WTC11 (cell line): ENCODE measurements around the gene CTCFL. TPM values are rescaled to one million over a fixed set of nuclear protein-coding genes. Genes with fewer than 3 reads are reported as not detected.

Source experiments
- ATAC-seq: fragments of 200-7000 bp; cut with Tn5 transposase; 2 replicates; pipeline ENCODE4 v1.10.0; 2021; ENCODE audit warnings: mild to moderate bottlenecking, moderate library complexity
- CTCF ChIA-PET: fragments of 300-600 bp; sonication (Branson Sonifier 250); formaldehyde crosslinking; loops from one replicate; lab custom pipeline; 2021; ENCODE audit warnings: antibody characterized with exemption; lab: Charles Lee
- POLR2A ChIA-PET: fragments of 350-600 bp; sonication (Branson Sonifier 250); formaldehyde crosslinking; loops from one replicate; lab custom pipeline; 2021; ENCODE audit warnings: antibody characterized with exemption; lab: Charles Lee
- DNase-seq: peaks from one replicate; pipeline ENCODE4 v3.0.0; 2021; ENCODE audit warnings: low spot score
- H3K27ac Mint-ChIP-seq: 2 replicates; pipeline ENCODE4 v1.8.0; 2021; ENCODE audit warnings: mixed read lengths
- H3K27me3 Mint-ChIP-seq: 2 replicates; pipeline ENCODE4 v1.8.0; 2021; ENCODE audit warnings: low read depth, mild to moderate bottlenecking, moderate library complexity, mixed read lengths
- H3K36me3 Mint-ChIP-seq: 2 replicates; pipeline ENCODE4 v1.8.0; 2021; ENCODE audit warnings: mixed read lengths
- H3K4me1 Mint-ChIP-seq: 2 replicates; pipeline ENCODE4 v1.8.0; 2022; ENCODE audit warnings: mixed read lengths
- H3K4me3 Mint-ChIP-seq: 2 replicates; pipeline ENCODE4 v1.8.0; 2021; ENCODE audit warnings: mild to moderate bottlenecking, moderate library complexity, mixed read lengths
- H3K9me3 Mint-ChIP-seq: 2 replicates; pipeline ENCODE4 v1.8.0; 2021; ENCODE audit warnings: mixed read lengths
- ATF2 ChIP-seq: sonication (generic); formaldehyde crosslinking; IDR thresholded peaks from 2 replicates; pipeline ENCODE4 v1.8.1; 2022; ENCODE audit warnings: low read depth, missing genetic modification reagents, borderline replicate concordance
- ESRRA ChIP-seq: sonication (generic); formaldehyde crosslinking; IDR thresholded peaks from 2 replicates; pipeline ENCODE4 v1.8.1; 2022; ENCODE audit warnings: mild to moderate bottlenecking, missing genetic modification reagents, borderline replicate concordance
- FOXJ3 ChIP-seq: sonication (generic); formaldehyde crosslinking; IDR thresholded peaks from 2 replicates; pipeline ENCODE4 v1.9.0; 2021; ENCODE audit warnings: missing genetic modification reagents, mild to moderate bottlenecking, borderline replicate concordance
- MXD4 ChIP-seq: fragments of 250-450 bp; sonication (Bioruptor Pico); IDR thresholded peaks from 2 replicates; pipeline ENCODE4 v1.8.0; 2021; ENCODE audit warnings: mild to moderate bottlenecking, moderate library complexity, borderline replicate concordance
- NFATC4 ChIP-seq: fragments of 250-450 bp; sonication (Bioruptor Pico); IDR thresholded peaks from 2 replicates; pipeline ENCODE4 v1.9.0; 2021; ENCODE audit warnings: mild to moderate bottlenecking
- NR1H2 ChIP-seq: sonication (generic); formaldehyde crosslinking; IDR thresholded peaks from 2 replicates; pipeline ENCODE4 v1.9.0; 2021; ENCODE audit warnings: mild to moderate bottlenecking, moderate library complexity, missing genetic modification reagents
- NR2C2 ChIP-seq: sonication (generic); formaldehyde crosslinking; IDR thresholded peaks from 2 replicates; pipeline ENCODE4 v1.8.0; 2022; ENCODE audit warnings: mild to moderate bottlenecking, missing genetic modification reagents
- NR3C1 ChIP-seq: sonication (generic); formaldehyde crosslinking; conservative IDR thresholded peaks from 2 replicates; pipeline ENCODE4 v1.8.1; 2023; ENCODE audit warnings: low read depth, mild to moderate bottlenecking, missing genetic modification reagents
- OVOL2 ChIP-seq: fragments of 250-450 bp; sonication (Bioruptor Pico); IDR thresholded peaks from 2 replicates; pipeline ENCODE4 v1.9.0; 2021; ENCODE audit warnings: mild to moderate bottlenecking, borderline replicate concordance
- RELA ChIP-seq: sonication (generic); formaldehyde crosslinking; IDR thresholded peaks from 2 replicates; pipeline ENCODE4 v1.8.1; 2022; ENCODE audit warnings: missing genetic modification reagents, mild to moderate bottlenecking, borderline replicate concordance
- SOX15 ChIP-seq: fragments of 250-450 bp; sonication (Bioruptor Pico); IDR thresholded peaks from 2 replicates; pipeline ENCODE4 v1.9.0; 2021; ENCODE audit warnings: mild to moderate bottlenecking
- TP53 ChIP-seq: sonication (generic); formaldehyde crosslinking; IDR thresholded peaks from 2 replicates; pipeline ENCODE4 v1.8.1; 2023; ENCODE audit warnings: mild to moderate bottlenecking, missing genetic modification reagents
- ZBTB21 ChIP-seq: sonication (generic); formaldehyde crosslinking; IDR thresholded peaks from 2 replicates; pipeline ENCODE4 v1.8.1; 2023; ENCODE audit warnings: mild to moderate bottlenecking, missing genetic modification reagents, borderline replicate concordance
- total RNA-seq: library from RNA; stranded (reverse); gene quantifications from 3 replicates; pipeline ENCODE4 v1.2.3, GENCODE V29; 2021
- TF ChIP-seq, protein P1 (sequence below): sonication (generic); formaldehyde crosslinking; IDR thresholded peaks from 2 replicates; pipeline ENCODE4 v1.8.0; 2023; ENCODE audit warnings: missing genetic modification reagents, mild to moderate bottlenecking, borderline replicate concordance
- TF ChIP-seq, protein P2 (sequence below): sonication (generic); formaldehyde crosslinking; IDR thresholded peaks from 2 replicates; pipeline ENCODE4 v1.8.1; 2022; ENCODE audit warnings: missing genetic modification reagents, borderline replicate concordance
- TF ChIP-seq, protein P3 (sequence below): sonication (generic); formaldehyde crosslinking; IDR thresholded peaks from 2 replicates; pipeline ENCODE4 v1.8.1; 2022; ENCODE audit warnings: mild to moderate bottlenecking, missing genetic modification reagents, moderate library complexity, borderline replicate concordance
- TF ChIP-seq, protein P4 (sequence below): sonication (generic); formaldehyde crosslinking; IDR thresholded peaks from 2 replicates; pipeline ENCODE4 v1.8.0; 2022; ENCODE audit warnings: mild to moderate bottlenecking, missing genetic modification reagents

CTCFL gene
- total RNA-seq, 1 experiment from 2014 or later: 0.70 TPM

DNA sequence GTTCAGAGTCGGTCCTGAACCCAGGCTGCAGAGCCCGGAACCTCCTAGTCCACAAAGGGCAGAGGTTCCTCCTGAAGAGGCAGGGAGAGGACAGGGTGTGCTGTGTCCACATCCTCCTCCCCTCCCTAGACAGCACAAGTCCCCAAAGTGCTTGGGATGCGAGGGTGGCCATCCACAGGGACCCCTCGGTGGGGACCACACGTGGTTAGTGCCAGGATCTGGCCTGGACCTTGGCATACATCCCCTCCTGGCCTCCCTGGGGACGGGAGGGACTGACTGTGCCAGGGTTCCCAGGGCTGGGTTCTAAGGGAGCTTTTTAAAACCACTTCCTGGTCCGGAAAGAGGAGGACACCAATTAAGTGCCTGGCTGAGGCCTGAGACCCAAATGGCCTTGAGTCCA is 63.2 kb downstream of the CTCFL start (continued):
- TF ChIP-seq, protein P1, sequence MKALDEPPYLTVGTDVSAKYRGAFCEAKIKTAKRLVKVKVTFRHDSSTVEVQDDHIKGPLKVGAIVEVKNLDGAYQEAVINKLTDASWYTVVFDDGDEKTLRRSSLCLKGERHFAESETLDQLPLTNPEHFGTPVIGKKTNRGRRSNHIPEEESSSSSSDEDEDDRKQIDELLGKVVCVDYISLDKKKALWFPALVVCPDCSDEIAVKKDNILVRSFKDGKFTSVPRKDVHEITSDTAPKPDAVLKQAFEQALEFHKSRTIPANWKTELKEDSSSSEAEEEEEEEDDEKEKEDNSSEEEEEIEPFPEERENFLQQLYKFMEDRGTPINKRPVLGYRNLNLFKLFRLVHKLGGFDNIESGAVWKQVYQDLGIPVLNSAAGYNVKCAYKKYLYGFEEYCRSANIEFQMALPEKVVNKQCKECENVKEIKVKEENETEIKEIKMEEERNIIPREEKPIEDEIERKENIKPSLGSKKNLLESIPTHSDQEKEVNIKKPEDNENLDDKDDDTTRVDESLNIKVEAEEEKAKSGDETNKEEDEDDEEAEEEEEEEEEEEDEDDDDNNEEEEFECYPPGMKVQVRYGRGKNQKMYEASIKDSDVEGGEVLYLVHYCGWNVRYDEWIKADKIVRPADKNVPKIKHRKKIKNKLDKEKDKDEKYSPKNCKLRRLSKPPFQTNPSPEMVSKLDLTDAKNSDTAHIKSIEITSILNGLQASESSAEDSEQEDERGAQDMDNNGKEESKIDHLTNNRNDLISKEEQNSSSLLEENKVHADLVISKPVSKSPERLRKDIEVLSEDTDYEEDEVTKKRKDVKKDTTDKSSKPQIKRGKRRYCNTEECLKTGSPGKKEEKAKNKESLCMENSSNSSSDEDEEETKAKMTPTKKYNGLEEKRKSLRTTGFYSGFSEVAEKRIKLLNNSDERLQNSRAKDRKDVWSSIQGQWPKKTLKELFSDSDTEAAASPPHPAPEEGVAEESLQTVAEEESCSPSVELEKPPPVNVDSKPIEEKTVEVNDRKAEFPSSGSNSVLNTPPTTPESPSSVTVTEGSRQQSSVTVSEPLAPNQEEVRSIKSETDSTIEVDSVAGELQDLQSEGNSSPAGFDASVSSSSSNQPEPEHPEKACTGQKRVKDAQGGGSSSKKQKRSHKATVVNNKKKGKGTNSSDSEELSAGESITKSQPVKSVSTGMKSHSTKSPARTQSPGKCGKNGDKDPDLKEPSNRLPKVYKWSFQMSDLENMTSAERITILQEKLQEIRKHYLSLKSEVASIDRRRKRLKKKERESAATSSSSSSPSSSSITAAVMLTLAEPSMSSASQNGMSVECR: no peak
- TF ChIP-seq, all 79 proteins: peak for 0

- no peak for ATAC-seq
- no peak overlapping the region for H3K27ac Mint-ChIP-seq
Observed at GRCh38 chr20:57460781-57461465, 64.0 kb downstream of the CTCFL start.

DNA sequence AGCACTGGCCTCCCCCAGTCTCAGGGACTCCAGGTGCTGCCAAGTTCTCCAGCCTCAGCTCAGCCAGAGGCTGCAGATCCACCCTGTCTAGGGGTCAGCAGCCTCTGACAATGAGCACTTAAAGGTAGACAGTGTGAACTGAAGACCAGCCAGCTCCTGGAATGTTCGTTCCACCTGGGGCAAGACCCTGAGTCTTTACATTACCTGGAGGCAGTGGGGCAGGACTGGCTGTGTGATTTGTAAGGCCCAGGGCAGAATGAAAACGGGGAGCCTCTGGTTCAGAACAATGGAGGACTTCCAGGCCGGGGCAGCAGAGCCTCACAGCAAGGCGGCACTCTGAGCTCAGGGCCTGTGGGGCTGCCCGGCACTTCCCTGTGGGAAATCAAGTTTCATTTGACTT is 65.0 kb downstream of the CTCFL start:
- ATAC-seq (no peak), DNase-seq (no peak)
- H3K36me3 Mint-ChIP-seq: no peaks in the 10 kb centered on the region
- CTCF ChIA-PET: interaction anchor here (0.6 kb wide), 1 partner anchor 39 kb away, joined by 3 read pairs; no protein-coding TSS in a partner anchor
- POLR2A ChIA-PET: no interaction called here
- no peaks in the 10 kb centered on the region; the same call in 1 of the 2 replicates for H3K27me3 Mint-ChIP-seq
- no peak overlapping the region for H3K27ac Mint-ChIP-seq
- H3K4me3 Mint-ChIP-seq: no peak overlapping the region
- H3K4me1 Mint-ChIP-seq: peaks cover 9% of the 10 kb centered on the region; the same call in 1 of the 2 replicates
- peaks cover 19% of the 10 kb centered on the region for H3K9me3 Mint-ChIP-seq
- TF ChIP-seq NFATC4 (CRISPR knock-in tag) (no peak), RELA (CRISPR knock-in tag) (no peak), NR2C2 (no peak), NR1H2 (CRISPR knock-in tag) (no peak), ZBTB21 (CRISPR knock-in tag) (no peak), MXD4 (no peak), OVOL2 (CRISPR knock-in tag) (no peak), ESRRA (no peak)
- TF ChIP-seq, protein P2, sequence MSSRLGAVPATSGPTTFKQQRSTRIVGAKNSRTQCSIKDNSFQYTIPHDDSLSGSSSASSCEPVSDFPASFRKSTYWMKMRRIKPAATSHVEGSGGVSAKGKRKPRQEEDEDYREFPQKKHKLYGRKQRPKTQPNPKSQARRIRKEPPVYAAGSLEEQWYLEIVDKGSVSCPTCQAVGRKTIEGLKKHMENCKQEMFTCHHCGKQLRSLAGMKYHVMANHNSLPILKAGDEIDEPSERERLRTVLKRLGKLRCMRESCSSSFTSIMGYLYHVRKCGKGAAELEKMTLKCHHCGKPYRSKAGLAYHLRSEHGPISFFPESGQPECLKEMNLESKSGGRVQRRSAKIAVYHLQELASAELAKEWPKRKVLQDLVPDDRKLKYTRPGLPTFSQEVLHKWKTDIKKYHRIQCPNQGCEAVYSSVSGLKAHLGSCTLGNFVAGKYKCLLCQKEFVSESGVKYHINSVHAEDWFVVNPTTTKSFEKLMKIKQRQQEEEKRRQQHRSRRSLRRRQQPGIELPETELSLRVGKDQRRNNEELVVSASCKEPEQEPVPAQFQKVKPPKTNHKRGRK: no peak
- TF ChIP-seq, protein P1: no peak
- TF ChIP-seq, protein P3, sequence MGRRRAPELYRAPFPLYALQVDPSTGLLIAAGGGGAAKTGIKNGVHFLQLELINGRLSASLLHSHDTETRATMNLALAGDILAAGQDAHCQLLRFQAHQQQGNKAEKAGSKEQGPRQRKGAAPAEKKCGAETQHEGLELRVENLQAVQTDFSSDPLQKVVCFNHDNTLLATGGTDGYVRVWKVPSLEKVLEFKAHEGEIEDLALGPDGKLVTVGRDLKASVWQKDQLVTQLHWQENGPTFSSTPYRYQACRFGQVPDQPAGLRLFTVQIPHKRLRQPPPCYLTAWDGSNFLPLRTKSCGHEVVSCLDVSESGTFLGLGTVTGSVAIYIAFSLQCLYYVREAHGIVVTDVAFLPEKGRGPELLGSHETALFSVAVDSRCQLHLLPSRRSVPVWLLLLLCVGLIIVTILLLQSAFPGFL (CRISPR knock-in tag): no peak

More at GRCh38 chr20:57460781-57461465, 64.0 kb downstream of the CTCFL start:
- H3K4me1 Mint-ChIP-seq: 0 out of 2 replicates have a peak, but pooled peaks cover 3% of the 10 kb centered on the region
- no peak overlapping the region for H3K4me3 Mint-ChIP-seq
- peaks cover 19% of the 10 kb centered on the region for H3K9me3 Mint-ChIP-seq
- H3K27me3 Mint-ChIP-seq: no peaks in the 10 kb centered on the region; the same call in 1 of the 2 replicates
- ChIA-PET POLR2A (no interaction called here), CTCF (interaction anchor here (1.4 kb wide), 1 partner anchor 9 kb away, joined by 3 read pairs; no protein-coding TSS in a partner anchor)
- TF ChIP-seq TP53 (CRISPR knock-in tag) (no peak), ATF2 (CRISPR knock-in tag) (no peak), SOX15 (CRISPR knock-in tag) (no peak), NR3C1 (no peak), FOXJ3 (CRISPR knock-in tag) (no peak)
- TF ChIP-seq, protein P4, sequence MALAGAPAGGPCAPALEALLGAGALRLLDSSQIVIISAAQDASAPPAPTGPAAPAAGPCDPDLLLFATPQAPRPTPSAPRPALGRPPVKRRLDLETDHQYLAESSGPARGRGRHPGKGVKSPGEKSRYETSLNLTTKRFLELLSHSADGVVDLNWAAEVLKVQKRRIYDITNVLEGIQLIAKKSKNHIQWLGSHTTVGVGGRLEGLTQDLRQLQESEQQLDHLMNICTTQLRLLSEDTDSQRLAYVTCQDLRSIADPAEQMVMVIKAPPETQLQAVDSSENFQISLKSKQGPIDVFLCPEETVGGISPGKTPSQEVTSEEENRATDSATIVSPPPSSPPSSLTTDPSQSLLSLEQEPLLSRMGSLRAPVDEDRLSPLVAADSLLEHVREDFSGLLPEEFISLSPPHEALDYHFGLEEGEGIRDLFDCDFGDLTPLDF (CRISPR knock-in tag): no peak
- H3K36me3 Mint-ChIP-seq: no peaks in the 10 kb centered on the region
- DNase-seq: no peak
